Measurements from ENCODE around the gene C3orf22.
A peak's percentile ranks its signal among the peaks of the same experiment; 100 is the strongest.

The C3orf22 gene

GRCh38 chr3:126526668-126527005 lies 32.1 kb downstream of the C3orf22 start:
- DNase-seq (ENCODE audit: low read depth), result no peak
- TF ChIP-seq CTCF (IDR thresholded peaks at IDR 0.05; ENCODE audit: control insufficient read depth, extremely low read depth, insufficient read depth), result no peak
- no peak overlapping the region for H3K4me3 ChIP-seq (ENCODE audit: low read depth, low read length)

- H3K4me3 ChIP-seq (ENCODE audit: low read depth, low read length), result no peak overlapping the region
- TF ChIP-seq CTCF (IDR thresholded peaks at IDR 0.05; ENCODE audit: control insufficient read depth, extremely low read depth, insufficient read depth), result no peak
- no peak for DNase-seq (ENCODE audit: low read depth)
Measured at GRCh38 chr3:126525853-126526667, 32.7 kb downstream of the C3orf22 start.

GRCh38 chr3:126525091-126525852 lies 33.5 kb downstream of the C3orf22 start:
- TF ChIP-seq CTCF (IDR thresholded peaks at IDR 0.05; ENCODE audit: control insufficient read depth, extremely low read depth, insufficient read depth), result no peak
- no peak overlapping the region for H3K4me3 ChIP-seq (ENCODE audit: low read depth, low read length)
- no peak for DNase-seq (ENCODE audit: low read depth)

- TF ChIP-seq CTCF (IDR thresholded peaks at IDR 0.05; ENCODE audit: control insufficient read depth, extremely low read depth, insufficient read depth), result no peak
- no peak for DNase-seq (ENCODE audit: low read depth)
- H3K4me3 ChIP-seq (ENCODE audit: low read depth, low read length), result peak overlapping the region; percentile 29
Measured at GRCh38 chr3:126524429-126524988, 34.2 kb downstream of the C3orf22 start.

- DNase-seq (ENCODE audit: low read depth), result no peak
- H3K4me3 ChIP-seq (ENCODE audit: low read depth, low read length), result peak within 1 kb of the TSS; percentile 29
- TF ChIP-seq CTCF (IDR thresholded peaks at IDR 0.05; ENCODE audit: control insufficient read depth, extremely low read depth, insufficient read depth), result peak; percentile 30
Measured at GRCh38 chr3:126523745-126524428, 34.8 kb downstream of the C3orf22 start, which contains the start of gene CHST13. Gene CHST13, plus strand, starts transcription at chr3:126524155. Its CDS starts 178 bp downstream, at chr3:126524333.

- peak; percentile 89 for TF ChIP-seq CTCF (IDR thresholded peaks at IDR 0.05; ENCODE audit: control insufficient read depth, extremely low read depth, insufficient read depth)
- H3K4me3 ChIP-seq (ENCODE audit: low read depth, low read length), result no peak overlapping the region
- DNase-seq (ENCODE audit: low read depth), result no peak
Measured at GRCh38 chr3:126522363-126522788, 36.4 kb downstream of the C3orf22 start.
